GM18511 (cell line): ENCODE results near the gene FSCN2.
A peak's percentile ranks its signal among the peaks of the same experiment; 100 is the strongest.

Experiments used
- ATAC-seq: cut with Tn5 transposase; IDR thresholded peaks from one replicate; pipeline ENCODE4 v1.9.1; 2021; ENCODE audit warnings: mild to moderate bottlenecking, moderate library complexity; ENCODE audit not compliant: unreplicated experiment

FSCN2 gene

GRCh38 chr17:81552244-81553017 lies 24.3 kb downstream of the FSCN2 start, which contains the start of gene FAAP100:
Gene FAAP100 (minus strand): TSS chr17:81552353. CDS start chr17:81552330, 23 bp downstream.
- ATAC-seq, result peak; percentile 55

GRCh38 chr17:81553018-81553615 lies 24.9 kb downstream of the FSCN2 start:
- peak; percentile 52 for ATAC-seq

DNA sequence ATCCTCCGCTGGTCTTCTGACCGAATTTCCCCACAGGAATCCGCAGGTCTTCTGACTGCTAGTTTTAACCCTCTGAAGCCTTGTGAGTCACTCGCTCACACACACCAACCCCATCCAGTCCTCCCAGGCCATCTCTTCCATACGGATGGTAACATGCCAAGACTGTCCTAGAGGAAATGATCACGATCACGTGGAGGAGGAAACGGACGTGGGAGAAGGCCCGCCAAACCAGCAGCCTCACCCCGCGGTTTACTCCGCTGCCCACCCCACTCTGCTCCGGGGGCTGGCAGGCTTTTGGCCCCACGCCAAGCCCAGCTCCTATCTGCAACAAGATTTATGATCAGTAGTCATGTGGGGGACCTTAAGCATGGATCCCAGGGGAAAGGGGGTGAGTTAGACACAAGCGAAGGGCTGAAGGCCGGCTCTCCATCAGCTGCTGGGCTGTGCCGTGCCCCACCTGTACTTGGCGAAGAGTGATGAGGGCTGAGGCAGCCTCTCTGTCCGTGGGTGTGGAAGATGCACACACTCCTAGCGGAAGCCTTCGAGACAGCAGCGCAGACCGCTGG lies 25.5 kb downstream of the FSCN2 start:
- no peak for ATAC-seq

DNA sequence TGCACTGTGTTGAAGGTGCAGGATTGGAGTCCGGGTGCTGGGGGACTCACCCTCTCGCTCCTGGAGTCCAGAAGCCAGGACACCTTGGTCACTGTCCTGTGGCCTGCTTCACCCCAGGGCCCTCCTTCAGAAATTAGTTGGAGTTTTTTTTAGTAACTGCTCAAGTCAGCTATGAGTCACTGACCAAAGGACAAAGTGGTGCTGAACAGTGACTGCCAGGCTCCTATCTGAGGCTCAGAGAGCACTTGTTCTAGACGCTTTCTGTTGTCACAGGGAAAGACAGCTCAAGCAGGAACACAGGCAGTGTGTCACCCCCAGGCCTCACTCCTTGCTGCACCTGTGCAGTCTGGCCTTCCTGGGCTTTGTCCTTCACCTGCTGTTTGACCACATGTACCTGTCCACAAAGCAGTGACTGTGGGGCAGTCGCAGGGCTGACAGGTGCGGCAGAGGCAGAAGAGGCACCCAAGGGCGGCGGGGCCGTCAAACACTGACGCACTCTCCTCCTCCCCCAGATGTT lies 28.1 kb downstream of the FSCN2 start:
- ATAC-seq, result no peak

DNA sequence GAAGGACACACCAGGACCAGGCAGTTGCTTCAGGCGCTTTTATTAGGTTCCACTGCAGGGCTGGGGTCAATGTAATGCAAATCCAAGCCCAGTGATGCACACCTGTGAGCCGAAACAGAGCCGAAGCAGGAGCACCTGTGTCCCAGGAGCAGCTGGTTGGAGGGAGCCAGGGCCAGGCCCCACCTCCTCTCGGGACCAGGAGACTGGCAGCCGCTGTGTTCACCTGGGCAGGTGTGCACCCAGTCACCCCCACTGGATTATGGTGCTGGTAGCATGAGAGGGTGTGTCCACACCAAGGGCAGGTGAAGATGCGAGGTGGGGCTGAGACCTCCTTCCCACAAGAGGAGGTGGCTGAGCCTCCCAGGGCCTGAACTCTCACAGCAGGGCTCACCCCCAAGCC lies 28.7 kb downstream of the FSCN2 start:
- ATAC-seq, result no peak

DNA sequence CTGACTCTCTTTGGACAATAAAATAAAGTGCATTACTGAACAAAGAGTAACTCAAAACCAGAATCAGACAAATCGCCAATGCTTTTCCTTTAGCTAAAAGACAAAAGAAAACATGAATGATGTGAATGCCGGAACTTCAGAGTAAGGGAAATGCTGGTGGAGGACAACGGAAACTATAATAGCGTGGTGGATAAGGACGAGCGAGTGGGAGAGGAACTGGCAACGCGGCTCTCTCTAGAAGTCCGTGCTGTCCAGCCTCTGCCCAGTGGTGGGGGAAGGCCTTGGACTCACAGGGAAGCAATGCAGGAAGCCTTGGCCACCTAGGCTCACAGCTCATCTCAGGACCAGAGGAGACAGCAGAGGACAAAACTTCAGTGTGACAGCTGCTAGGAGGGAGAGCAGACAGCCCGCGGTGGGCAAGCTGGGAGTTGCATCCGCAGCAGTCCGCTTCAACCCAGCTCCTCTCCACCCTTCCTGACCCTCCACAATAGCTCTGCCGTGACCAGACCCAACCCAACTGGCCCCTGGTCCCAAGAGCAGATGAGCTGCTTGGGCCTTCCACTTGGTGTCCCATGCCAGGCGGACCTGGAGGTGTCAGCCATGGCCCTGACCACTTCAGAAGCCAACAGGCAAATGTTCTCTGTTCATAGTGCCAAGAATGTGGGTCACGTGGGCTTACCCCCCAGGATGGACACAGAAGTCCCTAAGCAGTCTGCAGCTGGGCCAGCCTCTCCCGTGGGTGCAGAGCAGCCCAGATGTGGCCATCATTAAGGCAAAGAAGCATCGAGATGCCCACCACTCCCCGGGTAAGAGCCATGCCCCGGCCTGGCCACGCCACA lies 29.3 kb downstream of the FSCN2 start:
- ATAC-seq, result no peak

DNA sequence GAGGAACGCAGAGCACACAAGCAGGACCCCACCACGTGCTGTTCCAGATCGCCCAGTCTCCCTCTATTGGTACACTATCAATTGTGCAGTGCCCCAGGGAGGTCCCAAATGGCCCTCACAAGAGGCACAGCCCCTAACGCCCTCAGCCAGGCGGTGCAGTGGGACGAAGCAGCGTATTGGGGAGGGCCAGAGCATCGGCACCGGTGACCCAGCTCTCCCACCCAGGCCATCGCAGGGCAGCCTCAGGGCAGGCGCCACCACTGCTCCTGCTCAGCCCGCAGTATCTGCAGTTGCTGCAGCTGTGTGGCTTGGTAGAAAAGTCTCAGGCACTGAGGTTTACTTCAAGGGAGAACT lies 29.9 kb downstream of the FSCN2 start:
- ATAC-seq, result no peak

- ATAC-seq, result no peak
Observed at GRCh38 chr17:81558941-81559806, 31.0 kb downstream of the FSCN2 start.

DNA sequence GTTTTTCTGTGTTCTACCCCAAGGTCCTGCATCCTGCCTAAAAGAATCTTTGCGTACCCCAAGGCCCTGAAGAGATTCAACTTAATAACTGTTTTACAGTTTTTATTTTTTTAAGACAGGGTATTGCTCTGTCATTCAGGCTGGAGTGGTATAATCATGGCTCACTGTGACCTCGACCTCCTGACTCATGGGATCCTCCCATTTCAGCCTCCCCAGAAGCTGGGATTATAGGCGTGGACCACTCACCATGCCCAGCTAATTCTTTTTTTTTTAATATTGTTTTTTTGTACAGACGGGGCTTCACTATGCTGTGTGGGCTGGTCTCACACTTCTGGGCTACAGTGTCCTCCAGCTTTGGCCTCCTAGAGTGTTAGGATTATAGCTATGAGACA lies 33.3 kb downstream of the FSCN2 start:
- no peak for ATAC-seq

DNA sequence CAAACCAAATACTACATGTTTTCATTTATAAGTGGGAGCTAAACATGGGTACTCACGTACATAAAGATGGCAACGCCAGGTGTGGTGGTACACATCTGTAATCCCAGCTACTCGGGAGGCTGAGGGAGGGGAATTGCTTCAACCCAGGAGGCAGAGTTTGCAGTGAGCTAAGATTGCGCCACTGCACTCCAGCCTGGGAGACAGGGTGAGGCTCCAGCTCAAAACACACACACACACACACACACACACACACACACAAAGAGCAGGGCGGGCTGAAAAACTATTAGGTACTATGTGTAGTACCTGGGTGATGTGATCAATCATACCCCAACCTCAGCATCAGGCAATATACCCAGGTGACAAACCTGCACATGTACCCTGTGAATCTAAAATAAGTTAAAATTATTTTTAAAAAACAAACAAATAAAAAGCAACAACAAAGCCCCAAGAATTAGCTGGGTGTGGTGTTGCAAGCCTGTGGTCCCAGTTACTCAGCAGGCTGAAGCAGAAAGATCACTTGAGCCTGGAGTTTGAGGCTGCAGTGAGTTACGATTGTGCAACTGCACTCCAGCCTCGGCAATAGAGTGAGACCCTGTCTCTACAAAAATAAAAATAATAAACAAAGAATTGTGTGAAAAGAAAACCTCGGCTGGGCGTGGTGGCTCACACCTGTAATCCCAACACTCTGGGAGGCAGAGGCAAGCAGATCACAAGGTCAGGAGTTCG lies 35.8 kb downstream of the FSCN2 start:
- ATAC-seq, result no peak

DNA sequence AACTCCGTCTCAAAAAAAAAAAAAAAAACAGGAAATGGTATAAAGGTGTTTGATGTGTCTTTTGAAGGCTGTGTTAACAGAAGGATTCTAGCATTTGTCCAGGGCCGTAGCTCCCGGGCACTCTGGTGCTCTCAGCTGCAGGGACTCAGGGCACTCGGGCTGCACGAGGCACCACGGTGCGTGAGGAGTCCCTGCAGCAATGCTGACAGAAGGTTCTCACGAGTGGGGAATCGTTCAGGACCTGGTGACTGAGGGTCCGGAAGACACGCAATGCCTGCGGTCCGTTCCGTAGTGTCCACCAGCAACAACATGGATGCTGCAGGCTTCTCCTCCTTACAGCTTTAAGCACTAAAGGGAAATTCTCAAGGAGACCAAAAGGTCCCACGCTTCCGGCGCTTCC lies 36.6 kb downstream of the FSCN2 start:
- no peak for ATAC-seq

DNA sequence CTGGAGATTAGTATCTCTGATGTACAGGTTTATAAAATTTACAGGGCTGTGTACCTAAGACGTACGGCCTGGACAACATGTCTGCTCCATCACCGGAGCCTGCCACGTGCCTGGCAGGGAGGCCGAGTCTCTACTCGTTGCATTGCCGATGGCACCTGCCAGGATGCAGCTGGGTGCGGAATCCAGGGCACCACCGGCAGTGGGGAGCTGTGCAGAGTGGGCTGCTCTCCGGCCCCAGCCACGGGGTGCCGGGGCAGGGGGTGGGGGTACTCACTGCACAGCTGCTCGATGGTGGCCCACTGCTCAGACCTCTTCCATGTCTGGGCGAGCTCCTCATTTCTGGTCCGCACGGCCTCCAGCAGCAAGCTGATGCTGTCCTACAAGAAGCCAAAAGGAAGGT lies 37.1 kb downstream of the FSCN2 start:
- ATAC-seq, result no peak

DNA sequence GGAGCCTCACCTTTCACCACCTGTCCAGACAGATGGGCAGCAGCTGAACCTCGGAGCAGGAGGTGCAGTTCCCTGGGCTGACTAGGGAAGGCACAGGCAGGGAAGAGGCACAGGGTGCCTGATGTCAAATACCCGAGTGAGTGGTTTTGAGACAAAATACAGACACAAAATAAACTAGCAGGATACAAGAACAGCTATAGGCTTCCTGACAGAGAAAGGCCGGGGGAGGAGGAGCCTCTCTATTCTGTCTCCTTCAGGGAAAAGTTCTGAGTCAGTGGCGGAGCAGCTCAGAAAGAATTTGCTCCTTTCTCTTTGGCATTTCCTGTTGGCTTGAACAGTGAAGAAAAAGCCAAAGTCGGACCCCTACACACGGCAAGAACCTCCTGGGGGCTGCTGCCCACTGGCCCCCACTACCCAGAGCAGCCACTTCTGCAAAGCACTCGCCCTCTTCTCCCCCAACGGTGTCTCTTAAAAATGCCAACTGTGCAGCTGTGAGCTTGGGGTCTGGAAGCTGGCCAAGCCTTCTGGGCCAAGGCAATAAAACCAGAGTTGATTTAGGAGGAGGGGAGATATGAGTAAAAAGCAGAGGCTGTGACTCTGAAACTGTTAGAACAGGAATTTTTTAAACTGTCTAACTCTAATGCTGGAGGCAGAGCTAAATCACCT lies 38.4 kb downstream of the FSCN2 start:
- no peak for ATAC-seq

GRCh38 chr17:81567191-81567590 lies 39.0 kb downstream of the FSCN2 start:
- ATAC-seq, result no peak

DNA sequence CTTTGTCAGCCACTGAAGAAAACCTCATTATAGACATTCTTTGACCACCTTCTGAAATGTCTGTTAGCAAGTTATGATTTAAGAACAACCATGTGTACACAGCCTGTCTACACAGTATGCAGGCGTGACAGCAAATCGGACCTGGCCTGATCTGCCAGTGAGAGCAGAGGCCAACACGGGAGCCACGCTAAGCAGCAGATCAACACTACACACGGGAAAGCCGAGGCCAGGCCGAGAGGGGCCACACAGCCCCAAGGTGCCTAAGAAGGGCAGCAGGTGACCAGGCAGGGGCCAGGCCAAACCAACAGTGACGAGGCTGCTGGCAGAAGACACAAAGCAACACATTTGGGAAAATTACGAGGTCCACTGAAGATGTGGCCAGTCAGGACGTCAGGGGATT lies 40.2 kb downstream of the FSCN2 start:
- no peak for ATAC-seq

- no peak for ATAC-seq
Observed at GRCh38 chr17:81569986-81570514, 41.9 kb downstream of the FSCN2 start.

DNA sequence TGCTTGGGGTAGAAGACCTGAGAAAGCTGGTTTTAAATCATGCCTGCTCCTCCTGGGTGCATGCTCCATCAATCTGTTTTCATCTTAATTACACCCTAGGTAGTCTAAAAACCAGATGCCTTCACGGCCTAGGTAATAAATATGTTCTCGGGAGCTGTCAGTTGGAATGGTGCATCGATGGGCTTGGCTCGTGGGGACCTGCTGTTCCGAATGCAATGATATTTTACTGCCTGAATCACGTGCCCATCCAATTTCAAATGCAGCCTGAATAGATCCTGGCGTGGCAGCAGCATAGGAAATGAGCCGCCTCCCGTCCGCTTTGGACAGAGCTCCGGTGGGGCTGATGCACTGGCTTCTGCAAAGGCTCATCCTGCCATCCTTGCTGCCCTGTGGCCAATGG lies 42.8 kb downstream of the FSCN2 start:
- no peak for ATAC-seq

GRCh38 chr17:81572563-81573168 lies 44.5 kb downstream of the FSCN2 start:
- ATAC-seq, result no peak
